KG1 (cell line): ENCODE data around the gene KCNA2.
A peak's percentile ranks its signal among the peaks of the same experiment; 100 is the strongest.

Experiments
- DNase-seq: peaks from one replicate; lab custom pipeline; 2025; lab: John Stamatoyannopoulos, UW

KCNA2 gene

GRCh38 chr1:110605901-110606656 lies at the start of gene KCNA2:
KCNA2 (minus strand) TSS chr1:110606358; CDS start chr1:110604782, 1,576 bp downstream.
- no peak for DNase-seq

GRCh38 chr1:110650609-110651008 lies 44.5 kb upstream of the KCNA2 start:
- no peak for DNase-seq

- no peak for DNase-seq
These were observed 42.3 kb upstream of the KCNA2 start for GRCh38 chr1:110648417-110648816.

GRCh38 chr1:110647254-110647891 lies 41.2 kb upstream of the KCNA2 start:
- DNase-seq: no peak

- DNase-seq: no peak
These were observed 39.9 kb upstream of the KCNA2 start for GRCh38 chr1:110645821-110646735.

- no peak for DNase-seq
These were observed 39.1 kb upstream of the KCNA2 start for GRCh38 chr1:110645211-110645610.

- no peak for DNase-seq
These were observed 37.8 kb upstream of the KCNA2 start for GRCh38 chr1:110643879-110644472.

GRCh38 chr1:110639724-110640386 lies 33.7 kb upstream of the KCNA2 start:
- no peak for DNase-seq

- DNase-seq: no peak
These were observed 32.4 kb upstream of the KCNA2 start for GRCh38 chr1:110638556-110638955.

GRCh38 chr1:110638058-110638457 lies 31.9 kb upstream of the KCNA2 start:
- no peak for DNase-seq

- DNase-seq: no peak
These were observed 31.3 kb upstream of the KCNA2 start for GRCh38 chr1:110637475-110637874.

GRCh38 chr1:110636149-110636935 lies 30.2 kb upstream of the KCNA2 start:
- DNase-seq: no peak

- DNase-seq: no peak
These were observed 29.3 kb upstream of the KCNA2 start for GRCh38 chr1:110635434-110635833.

GRCh38 chr1:110634455-110635311 lies 28.5 kb upstream of the KCNA2 start:
- DNase-seq: no peak

- no peak for DNase-seq
These were observed 27.9 kb upstream of the KCNA2 start for GRCh38 chr1:110634086-110634454.

GRCh38 chr1:110633646-110634030 lies 27.5 kb upstream of the KCNA2 start:
- no peak for DNase-seq

GRCh38 chr1:110631836-110632620 lies 25.9 kb upstream of the KCNA2 start:
- no peak for DNase-seq

- peak; percentile 8 for DNase-seq
These were observed 24.9 kb upstream of the KCNA2 start for GRCh38 chr1:110630839-110631663.
